Measurements from ENCODE around the gene AP3S2. TPM values are rescaled to one million over a fixed set of nuclear protein-coding genes. Genes with fewer than 3 reads are reported as not detected.

Gene AP3S2
- total and polyA plus RNA-seq, 7 donors = 18.0 to 74.3 (median 44.7) TPM

DNA sequence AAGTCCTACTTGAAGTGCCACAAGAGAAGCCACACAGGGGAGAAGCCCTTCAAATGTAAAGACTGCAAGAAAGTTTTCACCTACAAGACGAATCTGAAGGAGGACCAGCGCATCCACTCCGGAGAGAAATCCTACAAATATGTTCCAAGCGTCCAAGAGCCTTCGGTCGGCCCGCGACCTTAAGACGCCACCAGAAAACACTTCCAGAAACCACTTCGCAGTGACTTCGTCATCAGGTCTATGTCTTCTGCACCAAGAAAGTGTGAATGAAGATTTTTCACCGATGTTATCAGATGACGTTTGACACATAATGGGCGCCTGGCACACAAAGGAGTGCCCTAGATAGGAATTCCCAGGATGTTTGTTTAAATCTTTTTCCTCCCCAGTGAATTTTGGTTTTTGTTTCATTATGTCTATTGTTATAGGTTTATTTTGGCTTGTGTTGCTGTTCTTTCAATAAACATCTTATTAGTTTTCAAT, 43.0 kb upstream of the AP3S2 start:
- WGBS, 3 donors = 93 to 94% (median 94%) methylated on average over 14 of the region's 14 CpGs
- Histone ChIP-seq H3K27ac (no peak overlapping the region), H3K36me3 (ENCODE audit: insufficient read depth in 1 of 2, low read depth in 1 of 2) (no peaks in the 10 kb centered on the region), H3K4me3 (no peak overlapping the region), H3K27me3 (ENCODE audit: insufficient read depth in 3 of 3, low read length in 2 of 3) (no peaks in the 10 kb centered on the region), H3K9me3 (no peaks in the 10 kb centered on the region), H3K4me1 (no peaks in the 10 kb centered on the region)
- no peak for DNase-seq
- TF ChIP-seq, protein P1, sequence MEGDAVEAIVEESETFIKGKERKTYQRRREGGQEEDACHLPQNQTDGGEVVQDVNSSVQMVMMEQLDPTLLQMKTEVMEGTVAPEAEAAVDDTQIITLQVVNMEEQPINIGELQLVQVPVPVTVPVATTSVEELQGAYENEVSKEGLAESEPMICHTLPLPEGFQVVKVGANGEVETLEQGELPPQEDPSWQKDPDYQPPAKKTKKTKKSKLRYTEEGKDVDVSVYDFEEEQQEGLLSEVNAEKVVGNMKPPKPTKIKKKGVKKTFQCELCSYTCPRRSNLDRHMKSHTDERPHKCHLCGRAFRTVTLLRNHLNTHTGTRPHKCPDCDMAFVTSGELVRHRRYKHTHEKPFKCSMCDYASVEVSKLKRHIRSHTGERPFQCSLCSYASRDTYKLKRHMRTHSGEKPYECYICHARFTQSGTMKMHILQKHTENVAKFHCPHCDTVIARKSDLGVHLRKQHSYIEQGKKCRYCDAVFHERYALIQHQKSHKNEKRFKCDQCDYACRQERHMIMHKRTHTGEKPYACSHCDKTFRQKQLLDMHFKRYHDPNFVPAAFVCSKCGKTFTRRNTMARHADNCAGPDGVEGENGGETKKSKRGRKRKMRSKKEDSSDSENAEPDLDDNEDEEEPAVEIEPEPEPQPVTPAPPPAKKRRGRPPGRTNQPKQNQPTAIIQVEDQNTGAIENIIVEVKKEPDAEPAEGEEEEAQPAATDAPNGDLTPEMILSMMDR (IDR thresholded peaks at IDR 0.05) = no peak
- no peak for ATAC-seq
- intact Hi-C loops (cut with DNase I) = no loop called here

DNA sequence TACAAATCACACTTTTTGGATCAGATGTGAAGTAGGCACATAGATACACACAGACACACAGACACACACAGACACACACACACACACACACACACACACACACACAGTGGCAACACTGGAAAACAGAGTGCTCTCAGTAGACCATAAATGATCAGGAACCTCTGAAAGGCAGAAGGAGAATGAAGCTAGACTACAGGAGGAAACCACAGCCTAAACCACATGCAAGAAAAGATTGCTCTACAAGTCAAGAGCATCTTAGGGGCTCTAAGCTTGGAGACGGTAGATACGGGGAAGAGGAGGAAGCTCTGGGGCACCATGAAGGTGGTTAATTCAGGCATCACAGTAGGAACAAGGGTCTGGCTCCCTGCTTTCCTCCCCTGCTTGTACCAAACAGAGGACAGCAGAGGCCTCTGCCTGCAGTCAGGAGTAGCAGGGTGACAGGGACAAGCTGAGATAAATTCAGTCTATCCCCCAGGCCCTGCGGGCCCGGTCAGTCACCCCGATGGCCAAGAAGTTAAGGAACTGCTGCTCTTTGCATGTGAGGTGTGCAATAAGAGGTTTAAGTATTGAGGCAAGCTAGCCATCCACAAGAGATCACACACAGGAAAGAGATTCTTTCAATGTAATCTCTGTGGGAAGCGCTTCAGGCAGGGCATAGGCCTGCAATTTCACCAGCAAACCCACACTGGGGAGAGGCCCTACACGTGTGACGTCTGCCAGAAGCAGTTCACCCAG, 42.4 kb upstream of the AP3S2 start:
- Histone ChIP-seq H3K4me1 (no peaks in the 10 kb centered on the region), H3K4me3 (no peak overlapping the region), H3K27me3 (ENCODE audit: insufficient read depth in 3 of 3, low read length in 2 of 3) (no peaks in the 10 kb centered on the region), H3K27ac (no peak overlapping the region), H3K36me3 (ENCODE audit: insufficient read depth in 1 of 2, low read depth in 1 of 2) (no peaks in the 10 kb centered on the region), H3K9me3 (no peaks in the 10 kb centered on the region)
- TF ChIP-seq, protein P1 (IDR thresholded peaks at IDR 0.05) = no peak
- intact Hi-C loops (cut with DNase I) = no loop called here
- no peak for ATAC-seq
- WGBS, 3 donors = 81 to 89% (median 84%) methylated on average over 8 of the region's 8 CpGs
- DNase-seq = no peak

DNA sequence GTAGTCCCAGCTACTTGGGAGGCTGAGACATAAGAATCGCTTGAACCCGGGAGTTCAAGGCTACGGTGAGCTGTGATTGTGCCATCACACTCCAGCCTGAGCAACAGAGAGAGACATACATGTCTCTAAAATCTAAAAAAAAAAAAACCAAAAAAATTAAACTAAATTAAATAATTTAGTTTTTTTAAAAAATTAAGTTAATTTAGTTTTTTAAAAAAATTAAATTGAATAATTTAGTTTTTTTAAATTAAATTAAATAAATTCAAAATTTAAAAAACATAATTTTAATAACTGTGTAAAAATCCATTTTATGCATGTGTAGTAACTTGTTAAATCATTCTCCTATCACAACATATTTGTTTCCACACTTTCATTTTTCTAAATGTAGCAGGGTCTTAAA, 39.1 kb upstream of the AP3S2 start:
- ATAC-seq = no peak

DNA sequence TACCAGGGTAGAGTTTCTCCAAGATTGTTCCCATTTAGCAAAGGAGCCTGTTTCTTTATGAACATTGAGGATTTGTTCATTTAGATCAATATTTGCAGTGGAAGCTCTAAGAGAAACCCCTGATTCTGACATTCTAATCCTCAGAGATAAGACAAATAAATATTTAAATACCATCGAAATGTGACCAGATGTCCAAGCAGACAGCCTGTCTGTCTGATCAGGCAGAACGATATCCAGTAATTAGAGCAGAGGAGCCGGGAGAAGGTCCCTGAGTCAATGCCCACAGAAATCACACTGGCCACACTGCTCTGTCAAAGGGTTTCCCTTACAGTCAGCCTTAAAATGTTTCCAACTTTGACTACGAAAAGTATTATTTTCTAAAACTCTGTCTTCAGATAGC, 34.6 kb upstream of the AP3S2 start:
- DNase-seq (no peak), ATAC-seq (no peak)
- H3K9me3 ChIP-seq = no peaks in the 10 kb centered on the region
- 68 to 80% (median 72%) methylated on average over 4 of the region's 4 CpGs for WGBS, 3 donors
- no peak overlapping the region for H3K27ac ChIP-seq
- H3K36me3 ChIP-seq (ENCODE audit: insufficient read depth in 1 of 2, low read depth in 1 of 2) = no peaks in the 10 kb centered on the region
- H3K4me1 ChIP-seq = no peaks in the 10 kb centered on the region
- H3K4me3 ChIP-seq = no peak overlapping the region
- TF ChIP-seq, protein P1 (IDR thresholded peaks at IDR 0.05) = no peak
- no peaks in the 10 kb centered on the region for H3K27me3 ChIP-seq (ENCODE audit: insufficient read depth in 3 of 3, low read length in 2 of 3)
- intact Hi-C loops (cut with DNase I) = no loop called here

More for the DNA sequence above, 39.1 kb upstream of the AP3S2 start:
- Histone ChIP-seq H3K4me3 (no peak overlapping the region), H3K27ac (no peak overlapping the region), H3K36me3 (ENCODE audit: insufficient read depth in 1 of 2, low read depth in 1 of 2) (no peaks in the 10 kb centered on the region), H3K4me1 (no peaks in the 10 kb centered on the region), H3K9me3 (no peaks in the 10 kb centered on the region), H3K27me3 (ENCODE audit: insufficient read depth in 3 of 3, low read length in 2 of 3) (no peaks in the 10 kb centered on the region)
- DNase-seq = no peak
- intact Hi-C loops (cut with DNase I) = no loop called here
- TF ChIP-seq, protein P1 (IDR thresholded peaks at IDR 0.05) = no peak
- WGBS, 3 donors = 95 to 98% (median 97%) methylated on average over 3 of the region's 3 CpGs

DNA sequence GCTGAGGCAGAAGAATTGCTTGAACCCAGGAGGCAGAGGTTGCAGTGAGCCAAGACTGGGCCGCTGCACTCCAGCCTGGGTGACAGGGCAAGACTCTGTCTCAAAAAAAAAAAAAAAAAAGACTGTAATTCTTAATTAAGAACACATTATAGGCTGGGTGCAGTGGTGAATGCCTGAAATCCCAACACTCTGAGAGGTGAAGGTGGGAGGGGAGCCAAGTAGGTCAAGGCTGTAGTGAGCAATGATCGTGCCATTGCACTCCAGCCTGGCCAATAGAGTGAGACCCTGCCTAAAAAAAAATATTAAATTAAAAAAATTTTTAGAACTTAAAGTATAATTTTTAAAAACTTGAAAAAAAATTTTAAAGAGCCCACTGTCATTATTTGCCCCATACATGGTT, 32.4 kb upstream of the AP3S2 start:
- Histone ChIP-seq H3K4me3 (no peak overlapping the region), H3K27me3 (ENCODE audit: insufficient read depth in 3 of 3, low read length in 2 of 3) (no peaks in the 10 kb centered on the region), H3K9me3 (no peaks in the 10 kb centered on the region), H3K27ac (no peak overlapping the region), H3K36me3 (ENCODE audit: insufficient read depth in 1 of 2, low read depth in 1 of 2) (no peaks in the 10 kb centered on the region), H3K4me1 (no peaks in the 10 kb centered on the region)
- TF ChIP-seq, protein P1 (IDR thresholded peaks at IDR 0.05) = no peak
- intact Hi-C loops (cut with DNase I) = no loop called here
- DNase-seq (no peak), ATAC-seq (peak in 2 of 4 donors; percentile 79 to 86)
- WGBS, 3 donors = 45 to 74% (median 50%) methylated on average over 2 of the region's 2 CpGs

Data from psoas muscle (tissue), 8 donors.